AML-193 (cell line): ENCODE measurements around the gene SNRPD1.
A peak's percentile ranks its signal among the peaks of the same experiment; 100 is the strongest.
"Not testable (repeated sequence)": the region's sequence is repeated elsewhere in the genome, so short reads cannot be mapped to it uniquely, and the experiment has no call there.

Source experiments
- DNase-seq, 2 experiments: peaks; one replicate each; lab custom pipeline; 2025; lab: John Stamatoyannopoulos, UW

Gene SNRPD1

GRCh38 chr18:21636769-21637168 is 24.7 kb downstream of the SNRPD1 start:
- no peak for DNase-seq

GRCh38 chr18:21638822-21639221 is 26.7 kb downstream of the SNRPD1 start:
- no peak for DNase-seq

GRCh38 chr18:21640375-21640774 is 28.3 kb downstream of the SNRPD1 start:
- not testable (repeated sequence) for DNase-seq

- no peak for DNase-seq
These were observed 38.2 kb downstream of the SNRPD1 start for GRCh38 chr18:21650311-21650710.

- DNase-seq = no peak
These were observed 40.0 kb downstream of the SNRPD1 start for GRCh38 chr18:21652073-21652472.

- DNase-seq = no peak
These were observed 41.2 kb downstream of the SNRPD1 start for GRCh38 chr18:21653361-21653760.

- no peak for DNase-seq
These were observed 44.3 kb downstream of the SNRPD1 start for GRCh38 chr18:21656402-21656801.

GRCh38 chr18:21660078-21660477 is 48.0 kb downstream of the SNRPD1 start:
- no peak for DNase-seq

- no peak for DNase-seq
These were observed 50.5 kb downstream of the SNRPD1 start for GRCh38 chr18:21662581-21662980.

- DNase-seq = no peak
These were observed 51.5 kb downstream of the SNRPD1 start for GRCh38 chr18:21663578-21663977.

- no peak for DNase-seq
These were observed 52.0 kb downstream of the SNRPD1 start for GRCh38 chr18:21664069-21664468.

GRCh38 chr18:21669736-21670285 is 57.7 kb downstream of the SNRPD1 start:
- DNase-seq = no peak

GRCh38 chr18:21672521-21673267 is 60.6 kb downstream of the SNRPD1 start:
- DNase-seq = no peak

GRCh38 chr18:21675354-21675753 is 63.2 kb downstream of the SNRPD1 start:
- not testable (repeated sequence) for DNase-seq

- peak; percentile 36 to 44 for DNase-seq
These were observed 66.7 kb downstream of the SNRPD1 start for GRCh38 chr18:21678859-21679258.

GRCh38 chr18:21680161-21680560 is 68.0 kb downstream of the SNRPD1 start:
- DNase-seq = no peak

- DNase-seq = peak; percentile 71 to 80
These were observed 70.4 kb downstream of the SNRPD1 start for GRCh38 chr18:21682371-21683051.
